NT2/D1 (cell line): ENCODE measurements around the gene FRMD3.

Experiments used
- SUZ12 ChIP-seq: IDR thresholded peaks from 2 replicates; pipeline ENCODE4 v1.6.1; 2011; ENCODE audit not compliant: insufficient read length, insufficient read depth; ENCODE audit errors: extremely low read depth
- YY1 ChIP-seq: IDR thresholded peaks from 2 replicates; pipeline ENCODE4 v1.6.1; 2011; ENCODE audit not compliant: insufficient read length, insufficient read depth
- ZNF274 ChIP-seq: IDR thresholded peaks from 2 replicates; pipeline ENCODE4 v1.6.1; 2011; ENCODE audit warnings: mild to moderate bottlenecking, low read depth, low read length

DNA sequence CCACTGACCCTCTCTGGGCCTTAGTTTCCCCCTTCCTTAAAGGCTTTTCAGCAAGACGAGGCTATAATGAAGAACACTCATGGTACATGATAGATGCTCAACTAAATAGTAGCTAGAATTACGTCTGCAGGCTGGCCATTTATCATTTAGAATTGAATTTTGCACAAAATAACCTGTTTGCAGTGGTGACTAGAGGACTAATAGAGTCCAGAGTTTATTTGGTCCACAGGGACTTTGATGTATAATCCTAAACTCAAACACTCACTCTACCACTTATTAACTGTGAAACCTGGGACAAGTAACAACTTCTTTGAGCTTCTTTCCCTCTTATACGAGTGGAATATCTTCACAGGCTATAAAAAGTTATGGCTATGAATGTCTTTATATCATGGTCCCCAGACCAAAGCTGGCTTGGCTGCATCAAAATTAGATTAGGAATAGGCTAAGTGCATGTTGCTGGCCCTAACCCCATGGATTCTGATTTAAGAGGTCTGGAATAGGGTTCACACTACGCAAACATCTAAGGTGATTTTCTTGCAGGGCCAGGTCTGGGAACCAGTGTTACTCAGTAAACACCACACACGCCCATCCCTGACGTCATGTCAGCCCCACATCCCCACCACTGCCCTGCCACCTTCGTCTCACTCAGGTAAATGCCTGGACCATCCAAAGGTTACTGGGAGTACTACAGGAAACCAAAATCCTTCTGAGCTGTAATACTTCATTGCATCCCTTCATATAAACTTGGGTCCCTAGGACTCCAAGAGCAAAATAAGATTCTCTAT is 150.6 kb downstream of the FRMD3 start:
- no peak for TF ChIP-seq ZNF274
- TF ChIP-seq SUZ12: no peak
- TF ChIP-seq YY1: no peak
